ENCODE data around the gene CPSF4L.

Gene CPSF4L

DNA sequence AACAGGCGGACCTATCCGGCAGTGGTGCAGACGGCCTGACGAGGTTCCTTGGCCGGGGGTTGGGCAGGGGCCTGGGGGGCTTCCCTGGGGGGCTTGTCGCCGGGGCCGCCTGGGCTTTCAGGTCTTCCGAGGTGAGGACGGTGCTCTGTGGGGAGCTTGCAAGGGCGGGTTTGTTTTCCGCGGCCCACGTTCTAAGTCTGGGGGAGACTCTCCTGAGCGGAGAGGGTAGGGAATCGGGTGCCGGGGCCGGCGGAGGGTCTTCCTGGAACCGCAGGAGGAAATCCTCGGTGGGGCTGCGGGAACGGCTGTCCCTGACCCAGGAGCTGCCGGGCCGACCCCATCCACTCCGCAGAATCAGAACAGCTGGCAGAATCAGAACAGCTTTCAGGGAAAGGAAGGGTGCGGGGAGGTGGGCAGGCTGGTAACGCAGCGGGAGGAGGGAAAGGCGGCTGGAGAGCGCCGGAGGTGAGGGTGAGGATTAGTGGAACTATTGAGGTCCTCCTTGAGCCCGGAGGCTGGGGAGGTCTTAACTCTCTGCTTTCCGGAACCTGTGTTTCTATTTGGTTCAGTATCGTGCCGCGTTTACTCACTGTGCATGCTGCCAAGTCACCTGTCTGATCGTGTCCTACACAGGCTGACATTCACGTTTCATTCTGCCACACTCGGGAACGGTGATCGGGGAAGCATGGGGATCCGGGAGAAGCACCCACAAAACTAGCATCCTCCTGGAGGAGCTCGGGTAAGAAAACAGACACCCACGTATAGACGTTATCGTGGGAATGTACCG lies 28.9 kb downstream of the CPSF4L start:
- peak overlapping the region; percentile 98 for H3K4me3 ChIP-seq (ENCODE audit: low read depth, low read length)
- peak; percentile 65 for DNase-seq (ENCODE audit: low read depth)
- TF ChIP-seq CTCF (IDR thresholded peaks at IDR 0.05; ENCODE audit: insufficient read depth, low read depth, low read length, missing control alignments) = no peak

- peak overlapping the region; percentile 98 for H3K4me3 ChIP-seq (ENCODE audit: low read depth, low read length)
Measured at GRCh38 chr17:73231841-73232586, 29.7 kb downstream of the CPSF4L start.

DNA sequence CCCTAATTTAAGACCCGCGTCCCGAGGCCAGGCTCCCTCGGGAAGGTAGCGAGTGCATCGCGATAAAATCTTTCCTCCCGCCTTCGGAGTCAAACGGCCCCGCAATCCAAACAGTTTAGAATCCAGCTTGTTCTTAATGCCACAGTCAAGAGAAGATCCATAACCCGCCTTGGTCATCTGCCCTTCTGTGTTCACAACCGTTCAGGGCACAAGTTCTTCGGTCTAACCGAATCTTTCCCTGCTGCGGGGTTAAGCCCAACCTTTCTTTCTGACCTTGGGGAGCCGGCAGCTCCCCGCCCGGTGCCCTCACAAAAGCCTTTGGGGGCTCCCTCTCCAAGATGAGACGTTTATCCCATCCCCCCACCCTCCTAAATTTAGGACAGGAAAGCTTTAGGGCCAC lies 30.3 kb downstream of the CPSF4L start:
- H3K4me3 ChIP-seq (ENCODE audit: low read depth, low read length) = peak overlapping the region; percentile 98
- no peak for DNase-seq (ENCODE audit: low read depth)
- TF ChIP-seq CTCF (IDR thresholded peaks at IDR 0.05; ENCODE audit: insufficient read depth, low read depth, low read length, missing control alignments) = no peak

More at GRCh38 chr17:73231841-73232586, 29.7 kb downstream of the CPSF4L start:
- TF ChIP-seq CTCF (IDR thresholded peaks at IDR 0.05; ENCODE audit: insufficient read depth, low read depth, low read length, missing control alignments) = no peak
- DNase-seq (ENCODE audit: low read depth) = peak; percentile 98

DNA sequence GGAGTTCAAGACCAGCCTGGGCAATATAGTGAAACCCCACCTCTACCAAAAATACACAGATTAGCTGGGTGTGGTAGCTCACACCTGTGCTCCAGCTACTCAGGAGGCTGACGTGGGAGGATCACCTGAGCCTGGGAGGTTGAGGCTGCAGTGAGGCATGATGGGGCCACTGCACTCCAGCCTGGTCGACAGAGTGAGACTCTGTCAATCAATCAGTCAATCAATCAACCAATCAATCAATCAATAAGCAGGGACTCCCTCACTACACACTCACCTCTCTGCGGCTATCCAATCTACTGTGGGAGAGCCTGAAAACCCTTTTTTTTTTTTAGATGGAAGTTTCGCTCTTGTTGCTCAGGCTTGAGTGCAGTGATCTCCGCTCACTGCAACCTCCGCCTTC lies 31.6 kb downstream of the CPSF4L start:
- no peak for DNase-seq (ENCODE audit: low read depth)
- no peak overlapping the region for H3K4me3 ChIP-seq (ENCODE audit: low read depth, low read length)
- no peak for TF ChIP-seq CTCF (IDR thresholded peaks at IDR 0.05; ENCODE audit: insufficient read depth, low read depth, low read length, missing control alignments)

GRCh38 chr17:73228748-73229236 lies 32.9 kb downstream of the CPSF4L start:
- no peak for TF ChIP-seq CTCF (IDR thresholded peaks at IDR 0.05; ENCODE audit: insufficient read depth, low read depth, low read length, missing control alignments)
- peak; percentile 68 for DNase-seq (ENCODE audit: low read depth)
- no peak overlapping the region for H3K4me3 ChIP-seq (ENCODE audit: low read depth, low read length)

GRCh38 chr17:73227944-73228343 lies 33.7 kb downstream of the CPSF4L start:
- H3K4me3 ChIP-seq (ENCODE audit: low read depth, low read length) = no peak overlapping the region
- TF ChIP-seq CTCF (IDR thresholded peaks at IDR 0.05; ENCODE audit: insufficient read depth, low read depth, low read length, missing control alignments) = no peak
- no peak for DNase-seq (ENCODE audit: low read depth)
